Right atrium auricular region (tissue), 2 donors: ENCODE results near the gene RGS6. TPM values are rescaled to one million over a fixed set of nuclear protein-coding genes. Genes with fewer than 3 reads are reported as not detected.

Experiments used
- DNase-seq: peaks from one replicate; pipeline ENCODE4 v3.0.0-alpha.2; 2019; ENCODE audit warnings: low spot score
- H3K27ac ChIP-seq, 2 donors: fragments of 200-600 bp; sonication (generic); 1 replicate in 1 of 2; 2 replicates in 1 of 2; pipeline ENCODE4 v1.5.1; 2016 to 2019
- H3K27me3 ChIP-seq, 2 donors: fragments of 200-600 bp; sonication (generic); one replicate each; pipeline versions ENCODE4 v1.5.1 to v1.6.0; 2017 to 2019
- H3K36me3 ChIP-seq: fragments of 200-600 bp; sonication (generic); one replicate; pipeline ENCODE4 v1.5.1; 2016
- H3K4me1 ChIP-seq, 2 donors: fragments of 200-600 bp; sonication (generic); one replicate each; pipeline versions ENCODE4 v1.5.1 to v1.6.0; 2017 to 2019
- H3K4me3 ChIP-seq, 2 donors: fragments of 200-600 bp; sonication (generic); 1 replicate in 1 of 2; 2 replicates in 1 of 2; pipeline ENCODE4 v1.5.1; 2017 to 2019; ENCODE audit warnings: mild to moderate bottlenecking in 1 of 2, moderate library complexity in 1 of 2
- H3K9me3 ChIP-seq, 2 donors: fragments of 200-600 bp; sonication (generic); one replicate each; pipeline ENCODE4 v1.5.1; 2019
- CTCF ChIP-seq, 2 donors: fragments of 200-600 bp; sonication (generic); IDR thresholded peaks; one replicate each; pipeline ENCODE4 v1.5.1; 2019; ENCODE audit warnings: antibody characterized with exemption in 2 of 2
- total RNA-seq, 2 donors: library from RNA; depleted of rRNA; stranded (reverse); fragments of >200 nt; gene quantifications; one replicate each; pipeline ENCODE4 v1.1.0, GENCODE V29; 2016

RGS6 gene
- total RNA-seq, 2 donors from 2014 or later, result 12.1 to 13.1 TPM

GRCh38 chr14:72535485-72535884, 603.3 kb downstream of the RGS6 start:
- no peak overlapping the region for H3K27ac ChIP-seq
- no peak overlapping the region for H3K4me3 ChIP-seq
- H3K9me3 ChIP-seq, result peaks cover 0 to 8% of the 10 kb centered on the region in 2 donors
- TF ChIP-seq CTCF (IDR thresholded peaks at IDR 0.05), result no peak
- H3K36me3 ChIP-seq, result no peaks in the 10 kb centered on the region
- DNase-seq, result no peak
- no peaks in the 10 kb centered on the region for H3K27me3 ChIP-seq
- H3K4me1 ChIP-seq, result no peaks in the 10 kb centered on the region

DNA sequence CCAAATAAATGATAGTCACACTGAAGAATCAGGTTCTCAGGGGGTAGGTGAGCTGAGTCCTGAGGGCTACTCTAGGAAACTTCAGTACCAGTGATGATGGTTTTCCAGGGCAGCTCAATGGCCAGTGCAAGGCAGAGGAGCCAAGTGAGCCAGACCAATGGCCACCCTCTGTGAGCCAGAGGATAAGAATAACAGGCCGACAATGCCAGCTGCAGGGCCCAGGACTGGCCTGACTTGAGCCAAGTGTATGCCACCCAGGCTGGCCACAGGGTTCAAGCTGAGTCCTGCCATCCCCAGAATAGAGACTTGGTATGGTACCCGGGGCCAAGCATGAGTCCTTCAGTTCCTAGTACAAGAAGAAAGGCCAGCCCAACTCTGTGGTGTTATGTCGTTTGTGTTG, 606.2 kb downstream of the RGS6 start:
- no peaks in the 10 kb centered on the region for H3K4me1 ChIP-seq
- no peak overlapping the region for H3K27ac ChIP-seq
- no peak overlapping the region for H3K4me3 ChIP-seq
- TF ChIP-seq CTCF (IDR thresholded peaks at IDR 0.05), result no peak
- no peaks in the 10 kb centered on the region for H3K9me3 ChIP-seq
- no peaks in the 10 kb centered on the region for H3K36me3 ChIP-seq
- H3K27me3 ChIP-seq, result no peaks in the 10 kb centered on the region
- DNase-seq, result no peak

- Histone ChIP-seq H3K27me3 (no peaks in the 10 kb centered on the region), H3K27ac (no peak overlapping the region), H3K36me3 (no peaks in the 10 kb centered on the region), H3K4me3 (no peak overlapping the region), H3K9me3 (no peaks in the 10 kb centered on the region), H3K4me1 (peaks cover 0 to 6% of the 10 kb centered on the region in 2 donors)
- no peak for TF ChIP-seq CTCF (IDR thresholded peaks at IDR 0.05)
- DNase-seq, result no peak
Observed at GRCh38 chr14:72539661-72540315, 607.6 kb downstream of the RGS6 start.

DNA sequence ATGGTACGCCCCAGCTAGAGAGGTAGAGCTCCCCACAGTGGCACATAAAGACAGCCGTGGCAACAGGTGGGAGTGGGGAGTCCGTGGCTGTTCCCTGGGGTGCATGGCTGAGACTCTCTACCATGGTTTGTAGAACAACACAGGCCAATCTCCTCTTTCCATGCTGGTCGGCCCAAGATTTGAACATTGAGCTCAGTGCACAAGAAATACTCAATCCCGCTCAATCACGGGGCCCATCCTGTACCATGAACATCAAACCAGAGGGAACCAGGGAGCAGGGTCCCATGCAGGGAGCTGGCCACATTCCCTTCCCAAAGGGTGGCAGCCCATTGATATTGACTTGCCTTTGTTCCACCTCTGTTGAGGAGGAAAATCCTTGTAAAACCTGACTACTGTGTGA, 608.6 kb downstream of the RGS6 start:
- peaks cover 0 to 15% of the 10 kb centered on the region in 2 donors for H3K4me1 ChIP-seq
- H3K9me3 ChIP-seq, result no peaks in the 10 kb centered on the region
- no peak for DNase-seq
- TF ChIP-seq CTCF (IDR thresholded peaks at IDR 0.05), result no peak
- H3K4me3 ChIP-seq, result no peak overlapping the region
- no peaks in the 10 kb centered on the region for H3K27me3 ChIP-seq
- H3K36me3 ChIP-seq, result no peaks in the 10 kb centered on the region
- no peak overlapping the region for H3K27ac ChIP-seq

GRCh38 chr14:72541546-72541945, 609.3 kb downstream of the RGS6 start:
- H3K27me3 ChIP-seq, result no peaks in the 10 kb centered on the region
- no peak for DNase-seq
- H3K27ac ChIP-seq, result no peak overlapping the region
- H3K4me1 ChIP-seq, result peaks cover 0 to 16% of the 10 kb centered on the region in 2 donors
- H3K4me3 ChIP-seq, result no peak overlapping the region
- H3K9me3 ChIP-seq, result no peaks in the 10 kb centered on the region
- TF ChIP-seq CTCF (IDR thresholded peaks at IDR 0.05), result no peak
- no peaks in the 10 kb centered on the region for H3K36me3 ChIP-seq

GRCh38 chr14:72543341-72543740, 611.1 kb downstream of the RGS6 start:
- Histone ChIP-seq H3K27ac (no peak overlapping the region), H3K36me3 (no peaks in the 10 kb centered on the region), H3K9me3 (no peaks in the 10 kb centered on the region), H3K27me3 (no peaks in the 10 kb centered on the region), H3K4me1 (peaks cover 0 to 31% of the 10 kb centered on the region in 2 donors), H3K4me3 (no peak overlapping the region)
- DNase-seq, result no peak
- no peak for TF ChIP-seq CTCF (IDR thresholded peaks at IDR 0.05)
